Measurements from ENCODE around the gene DNASE2.

The DNASE2 gene

DNA sequence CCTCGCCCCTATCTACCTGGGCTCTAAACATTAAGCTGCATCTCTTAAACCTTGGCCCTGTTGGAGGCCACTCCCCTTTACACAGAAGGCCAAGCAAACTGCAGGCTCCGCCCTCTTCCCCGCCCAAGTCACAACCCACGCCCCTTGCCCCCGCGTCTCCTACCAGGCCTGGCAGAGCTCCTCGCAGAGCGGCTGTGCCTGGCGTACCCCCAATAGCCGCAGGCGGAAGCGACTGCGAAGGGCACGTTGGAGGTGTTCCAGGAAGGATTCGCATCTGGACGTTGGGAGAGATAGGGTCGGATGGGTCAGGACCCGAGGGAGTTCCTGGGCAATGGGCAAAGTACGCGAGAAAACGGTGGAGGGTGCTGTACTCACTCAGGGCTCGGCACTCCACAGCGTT, 52.8 kb downstream of the DNASE2 start:
- DNase-seq: no peak

DNA sequence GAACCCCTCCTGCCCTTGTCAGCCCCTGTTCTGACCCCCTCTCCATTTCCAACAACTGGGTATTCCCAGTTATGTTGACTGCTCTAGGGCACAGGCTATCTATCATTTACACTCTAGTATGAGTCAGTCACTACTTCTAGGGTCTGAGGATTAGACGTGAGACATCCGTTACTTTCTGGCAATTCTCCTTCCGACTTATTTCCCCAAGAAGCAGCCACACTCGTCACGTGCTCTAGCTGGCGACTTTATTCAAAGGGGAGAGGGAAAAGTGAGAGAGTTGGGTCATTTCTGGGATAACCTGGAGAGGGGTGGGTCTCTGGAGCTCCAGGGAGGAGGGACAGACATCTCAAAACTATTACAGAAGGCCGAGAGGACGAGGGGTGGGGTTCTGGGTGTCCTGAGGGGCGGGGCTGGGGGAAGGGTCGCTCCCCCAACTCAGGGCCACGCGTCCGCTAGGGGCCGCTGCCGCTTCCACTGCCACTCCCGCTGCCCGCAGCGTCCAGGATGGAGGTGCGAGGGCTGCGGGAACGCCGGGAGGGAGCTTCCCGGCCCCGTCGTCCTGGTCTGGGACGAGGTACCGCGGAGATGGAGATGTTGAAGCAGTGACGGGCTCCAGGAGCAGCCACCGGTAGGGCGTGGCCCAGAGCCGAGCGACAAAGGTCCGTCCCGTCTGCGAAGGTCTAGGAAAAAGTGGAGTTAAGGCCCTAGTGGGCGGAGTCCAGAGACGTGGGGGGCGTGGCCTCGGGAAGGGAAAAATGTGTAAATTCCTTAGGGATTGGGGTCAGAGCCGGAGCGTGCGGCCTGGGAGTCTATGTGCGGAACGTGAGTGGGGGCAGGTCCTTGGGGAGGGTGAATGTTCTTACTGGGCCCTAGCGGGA, 55.8 kb downstream of the DNASE2 start:
- no peak for DNase-seq

Data from cerebellar nuclear complex (tissue), 1 donor.